Nucleus accumbens (tissue), 56 donors: ENCODE results near the gene TMEM208.

Experiments used
- DNase-seq, 56 donors: peaks; one replicate each; lab custom pipeline; 2025; lab: John Stamatoyannopoulos, UW

TMEM208 gene

DNA sequence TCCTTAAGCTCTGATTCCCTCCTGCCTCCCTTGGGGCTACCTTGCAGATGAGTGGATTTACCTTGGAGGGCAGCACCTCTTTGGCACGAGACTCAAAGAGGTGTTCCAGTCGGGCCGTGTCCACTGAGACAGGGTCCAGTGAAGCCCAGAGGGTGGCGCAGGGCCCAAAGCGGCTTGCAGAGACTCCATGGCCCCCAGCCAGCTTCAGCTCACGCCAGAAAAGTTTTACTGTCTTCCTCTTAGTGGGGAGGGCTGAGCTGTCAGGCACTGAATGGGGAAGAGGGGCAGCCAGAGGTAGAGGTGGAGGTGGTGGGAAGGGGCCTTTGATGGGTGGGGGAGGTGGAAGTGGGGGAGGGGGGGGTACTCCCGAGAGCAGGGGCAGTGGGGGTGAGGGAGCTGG, 6.7 kb downstream of the TMEM208 start:
- no peak for DNase-seq

- DNase-seq = no peak
Measured at GRCh38 chr16:67234180-67234597, 7.3 kb downstream of the TMEM208 start.

DNA sequence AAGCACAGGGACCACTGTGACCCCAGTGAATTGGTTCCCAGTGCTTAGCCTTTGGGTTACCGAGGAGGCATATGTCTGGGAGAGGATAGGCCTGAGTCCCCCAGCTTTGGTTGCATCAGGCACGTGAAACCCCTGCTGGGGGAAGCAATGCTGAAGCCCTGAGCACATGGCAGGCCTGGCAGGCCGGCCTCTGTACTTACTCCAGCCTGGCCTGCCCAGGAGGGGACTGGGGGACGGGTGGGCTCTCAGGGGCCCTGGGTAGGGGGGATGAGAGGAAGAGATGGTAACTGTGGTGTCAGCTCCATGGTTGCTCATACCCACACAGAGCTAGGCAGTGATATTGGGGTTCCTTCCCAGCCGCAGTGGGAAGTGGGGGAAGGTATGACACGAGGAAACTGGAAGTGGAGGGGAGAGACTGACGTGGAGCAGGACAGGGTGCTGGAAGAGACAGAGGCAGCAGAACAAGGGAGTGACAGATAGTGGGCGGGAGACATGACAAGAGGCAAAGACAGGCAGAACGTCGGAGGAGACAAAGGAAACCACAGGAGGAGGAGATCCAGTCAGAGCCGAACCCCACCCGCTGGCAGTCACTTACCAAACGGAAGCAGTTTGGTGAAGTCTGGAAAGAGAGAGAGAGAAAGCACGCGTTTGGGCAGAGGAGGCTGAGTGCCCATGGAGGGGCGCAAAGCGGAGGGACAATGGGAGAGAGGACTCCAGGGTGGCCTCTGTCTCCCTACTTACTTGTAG, 9.1 kb downstream of the TMEM208 start:
- peak in 35 of 56 donors; percentile 24 to 91 (median 70) for DNase-seq

DNA sequence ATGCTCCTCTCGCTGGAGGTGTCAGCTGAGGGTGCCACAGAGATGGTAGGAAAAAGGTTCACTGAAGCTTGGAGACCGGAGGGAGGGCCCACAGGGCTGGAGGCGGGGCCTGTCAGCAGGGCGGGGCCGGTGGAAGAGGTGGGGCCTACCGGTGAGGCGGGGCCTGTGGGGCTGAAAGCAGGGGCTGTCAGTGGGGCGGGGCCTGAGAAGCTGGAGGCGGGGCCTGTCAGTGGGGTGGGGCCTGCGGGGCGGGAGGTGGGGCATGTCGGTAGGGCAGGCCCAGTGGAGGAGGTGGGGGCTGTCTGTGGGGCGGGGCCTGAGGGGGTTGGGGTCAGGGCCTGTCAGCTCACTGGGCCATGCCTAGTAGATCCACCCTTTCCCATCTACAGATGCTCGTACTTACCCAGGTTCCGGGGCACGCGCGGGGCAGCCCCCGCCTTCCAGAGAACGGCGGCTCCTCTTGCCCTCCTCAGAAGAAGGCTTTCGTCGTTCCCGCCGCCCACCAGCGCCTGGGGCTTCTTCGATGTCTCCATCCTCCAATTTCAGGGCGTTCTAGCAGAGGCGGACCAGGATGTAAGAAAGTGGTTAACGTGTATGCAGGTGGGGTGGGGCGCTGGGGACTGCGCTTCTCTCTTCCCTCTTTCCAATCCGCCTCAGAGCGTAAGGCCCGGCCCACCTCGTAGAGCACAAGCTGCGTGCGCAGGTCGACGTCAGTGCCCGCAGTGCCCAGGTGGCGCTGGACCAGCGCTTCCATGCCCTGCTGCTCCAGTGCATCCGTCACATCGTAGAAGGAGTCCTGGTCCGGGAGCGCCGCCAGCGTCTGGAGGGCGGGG, 9.8 kb downstream of the TMEM208 start:
- DNase-seq = peak in 41 of 56 donors; percentile 29 to 93 (median 74)

GRCh38 chr16:67237396-67238277, 10.7 kb downstream of the TMEM208 start:
- DNase-seq = no peak

- no peak for DNase-seq
Measured at GRCh38 chr16:67238278-67238575, 11.3 kb downstream of the TMEM208 start.

DNA sequence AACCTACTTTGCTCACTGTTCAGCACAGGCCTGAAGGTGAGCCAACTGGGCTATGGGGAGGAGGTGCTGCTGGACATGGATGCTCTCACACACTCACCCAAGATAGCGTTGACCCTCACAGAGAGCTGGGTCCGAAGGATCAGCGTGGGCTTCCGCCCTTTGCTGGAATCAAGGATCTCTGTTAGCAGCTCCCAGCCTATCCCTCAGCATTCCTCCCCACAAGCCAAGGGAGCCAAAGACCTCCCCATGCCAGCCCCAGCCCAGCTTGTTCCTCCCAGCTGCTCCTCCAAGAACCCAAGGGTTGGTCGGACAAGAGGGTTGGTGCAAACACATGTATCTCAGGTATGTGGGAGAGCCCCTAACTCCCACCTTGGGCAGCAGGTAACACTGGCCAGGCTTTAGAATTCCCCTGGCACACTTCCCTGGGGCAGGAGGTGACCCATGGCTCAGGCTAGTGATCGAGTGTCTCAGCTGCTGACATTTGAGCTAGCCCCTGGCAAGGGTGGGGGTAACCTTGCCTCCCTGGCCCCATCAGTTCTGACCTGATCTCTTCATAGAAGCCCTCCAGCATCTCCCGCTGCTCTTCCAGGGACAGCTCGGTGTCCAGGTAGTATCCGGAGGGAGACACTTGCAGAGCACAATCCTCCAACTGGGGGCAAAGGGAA, 12.0 kb downstream of the TMEM208 start:
- no peak for DNase-seq

DNA sequence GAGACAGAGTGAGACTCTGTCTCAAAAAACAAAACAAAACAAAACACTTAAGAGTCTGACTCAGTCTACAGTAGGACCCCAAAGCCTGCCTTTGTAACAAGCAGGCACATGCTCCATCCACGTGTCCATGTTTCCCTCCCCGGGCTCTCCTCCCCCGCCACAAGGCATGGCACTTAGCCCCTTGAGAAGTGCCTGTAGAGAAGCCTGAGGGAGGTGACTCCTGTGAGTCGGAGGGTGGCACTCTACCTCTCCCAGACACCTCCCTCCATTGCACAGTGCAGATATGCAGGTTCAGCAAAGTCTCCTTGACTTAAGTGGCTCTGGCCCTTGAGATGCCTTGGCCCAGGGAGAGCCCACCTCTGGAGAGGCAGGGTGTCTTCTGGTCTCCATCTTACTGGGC, 13.6 kb downstream of the TMEM208 start:
- no peak for DNase-seq

GRCh38 chr16:67241008-67241900, 14.3 kb downstream of the TMEM208 start:
- DNase-seq = peak in 4 of 56 donors; percentile 10 to 39 (median 36)

- no peak for DNase-seq
Measured at GRCh38 chr16:67242138-67242730, 15.3 kb downstream of the TMEM208 start.

- peak in 2 of 56 donors; percentile 10 to 16 for DNase-seq
Measured at GRCh38 chr16:67243481-67243880, 16.6 kb downstream of the TMEM208 start.

GRCh38 chr16:67244387-67245185, 17.7 kb downstream of the TMEM208 start:
- DNase-seq = peak in 20 of 56 donors; percentile 13 to 60 (median 31)

DNA sequence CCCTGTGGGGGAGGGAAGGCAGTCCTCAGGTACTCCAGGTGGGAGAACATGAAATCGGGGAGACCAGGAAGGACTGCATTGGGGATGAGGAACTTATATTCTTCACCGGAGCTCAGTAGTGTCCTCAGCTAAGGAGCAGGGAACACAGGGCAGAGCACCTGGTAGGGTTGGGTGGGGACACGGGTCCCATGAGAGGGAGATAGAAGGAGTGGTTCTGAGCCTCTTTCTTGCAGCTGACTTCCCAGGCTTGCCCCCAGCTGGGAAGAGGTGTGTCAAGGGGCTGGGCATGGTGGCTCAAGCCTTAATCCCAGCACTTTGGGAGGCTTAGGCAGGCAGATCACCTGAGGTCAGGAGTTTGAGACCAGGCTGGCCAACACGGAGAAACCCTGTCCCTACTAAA, 18.3 kb downstream of the TMEM208 start:
- no peak for DNase-seq

DNA sequence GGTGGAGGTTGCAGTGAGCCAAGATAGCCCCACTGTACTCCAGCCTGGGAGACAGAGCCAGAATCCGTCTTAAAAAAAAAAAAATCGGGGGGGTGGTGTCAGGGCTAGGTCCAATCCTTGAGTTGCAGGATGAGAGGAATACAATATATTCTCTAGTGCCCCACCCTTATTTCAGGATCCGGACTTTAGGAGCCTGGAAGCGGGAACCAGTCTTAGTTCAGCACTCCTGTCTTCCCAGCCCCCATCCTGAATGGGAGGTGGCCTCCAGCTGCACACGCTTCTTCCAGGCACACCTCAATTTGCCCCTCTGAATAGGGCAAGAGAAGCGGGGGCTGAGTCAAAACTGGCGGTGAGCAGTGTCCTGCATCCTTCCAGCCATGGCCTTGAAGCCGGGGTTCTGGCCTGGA, 18.7 kb downstream of the TMEM208 start:
- no peak for DNase-seq

DNA sequence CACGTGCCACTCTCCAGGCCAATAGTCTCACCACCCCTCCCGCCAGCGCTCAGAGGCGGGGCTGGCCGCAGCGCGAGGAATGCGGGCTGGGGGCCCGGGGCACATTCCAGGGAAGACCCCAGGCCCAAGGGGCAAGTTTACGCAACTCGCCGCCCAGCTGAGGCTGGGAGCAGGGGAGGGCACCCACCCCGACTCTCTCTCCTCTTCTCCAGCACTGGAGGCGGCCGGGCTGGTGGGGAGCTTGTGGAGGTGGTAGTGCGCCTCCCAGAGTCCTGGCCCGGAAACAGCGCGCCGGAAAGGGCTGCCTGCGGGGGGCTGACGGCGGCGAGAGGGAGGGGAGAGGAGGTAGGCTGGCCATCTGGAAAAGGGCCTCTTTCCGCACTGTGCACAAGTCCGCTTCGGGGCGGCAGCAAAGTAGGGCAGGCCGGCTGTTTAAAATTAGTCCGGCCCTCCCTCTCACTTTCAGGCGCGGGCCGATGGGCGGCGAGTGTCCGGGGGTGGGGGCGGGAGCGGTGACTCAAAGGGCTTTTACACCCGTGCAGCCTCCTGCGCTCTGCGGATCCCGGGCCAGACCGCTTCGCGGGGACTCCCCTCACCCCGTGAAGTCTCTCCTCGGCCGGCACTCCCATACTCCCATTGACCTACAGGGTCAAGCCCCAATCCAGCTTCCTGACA, 19.3 kb downstream of the TMEM208 start:
- peak in 40 of 56 donors; percentile 14 to 80 (median 50) for DNase-seq

DNA sequence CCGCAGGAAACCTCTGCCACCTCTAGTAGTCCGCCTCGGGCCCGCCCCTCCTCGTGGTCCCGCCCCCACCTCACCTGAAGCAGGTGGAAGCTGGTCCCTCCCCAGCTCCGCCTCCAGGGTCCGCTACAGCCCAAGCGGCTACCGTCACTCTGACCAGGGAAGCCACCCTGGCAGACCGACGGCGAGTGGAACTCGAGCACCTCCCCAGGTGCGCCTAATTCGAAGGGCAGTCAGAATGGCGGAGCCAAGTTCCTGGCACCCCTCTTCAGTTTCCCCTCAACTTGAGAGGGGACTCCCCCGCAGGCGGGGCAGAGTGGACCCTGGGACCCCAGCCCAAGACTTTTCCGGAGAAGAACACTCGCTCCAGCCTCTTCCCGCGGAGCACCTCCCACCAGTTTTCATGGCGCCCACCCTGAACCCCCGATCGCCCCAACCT, 19.8 kb downstream of the TMEM208 start:
- DNase-seq = peak in 2 of 56 donors; percentile 35 to 54
